Left ventricle myocardium superior (tissue), 1 donor: ENCODE measurements around the gene LRRN4CL. TPM values are rescaled to one million over a fixed set of nuclear protein-coding genes. Genes with fewer than 3 reads are reported as not detected.
"Not testable (repeated sequence)": the region's sequence is repeated elsewhere in the genome, so short reads cannot be mapped to it uniquely, and the experiment has no call there.

Experiments
- ATAC-seq: fragments of 200-7000 bp; cut with Tn5 transposase; one replicate; pipeline ENCODE4 v1.9.1; 2020; ENCODE audit warnings: mild to moderate bottlenecking, moderate library complexity
- DNase-seq: peaks from one replicate; pipeline ENCODE4 v3.0.0-alpha.2; 2020
- intact Hi-C: fragments of 100-400 bp; cut with micrococcal nuclease; formaldehyde crosslinking; loops from one replicate; pipeline ENCODE4 v1.11.0; 2022
- total RNA-seq: library from RNA; stranded (reverse); fragmentation: NEBNext Ultra II Directional; extraction: Animal tissue kit (Norgen Biotek cat#: 25700); gene quantifications from one replicate; pipeline ENCODE4 v1.2.1, GENCODE V29; 2021
- donor health status: DM: no; HTN: yes; CAD: no; lungs with severe emphysema.

LRRN4CL gene
- total RNA-seq, 1 donor from 2014 or later = 3.4 TPM

- no peak for DNase-seq
- no peak for ATAC-seq
- intact Hi-C loops = no loop called here
Measured at GRCh38 chr11:62652161-62653006, 36.9 kb downstream of the LRRN4CL start.

DNA sequence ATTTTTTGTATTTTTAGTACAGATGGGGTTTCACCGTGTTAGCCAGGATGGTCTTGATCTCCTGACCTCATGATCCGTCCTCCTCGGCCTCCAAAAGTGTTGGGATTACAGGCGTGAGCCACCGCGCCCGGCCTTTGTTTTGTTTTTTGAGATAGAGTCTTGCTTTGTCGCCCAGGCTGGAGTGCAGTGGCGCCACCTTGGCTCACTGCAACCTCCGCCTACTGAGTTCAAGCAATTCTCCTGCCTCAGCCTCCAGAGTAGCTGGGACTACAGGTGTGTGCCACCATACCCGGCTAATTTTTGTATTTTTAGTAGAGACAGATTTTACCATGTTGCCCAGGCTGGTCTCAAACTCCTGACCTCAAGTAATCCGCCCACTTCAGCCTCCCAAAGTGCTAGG is 39.0 kb downstream of the LRRN4CL start:
- DNase-seq, ATAC-seq, intact Hi-C loops: not testable (repeated sequence)

DNA sequence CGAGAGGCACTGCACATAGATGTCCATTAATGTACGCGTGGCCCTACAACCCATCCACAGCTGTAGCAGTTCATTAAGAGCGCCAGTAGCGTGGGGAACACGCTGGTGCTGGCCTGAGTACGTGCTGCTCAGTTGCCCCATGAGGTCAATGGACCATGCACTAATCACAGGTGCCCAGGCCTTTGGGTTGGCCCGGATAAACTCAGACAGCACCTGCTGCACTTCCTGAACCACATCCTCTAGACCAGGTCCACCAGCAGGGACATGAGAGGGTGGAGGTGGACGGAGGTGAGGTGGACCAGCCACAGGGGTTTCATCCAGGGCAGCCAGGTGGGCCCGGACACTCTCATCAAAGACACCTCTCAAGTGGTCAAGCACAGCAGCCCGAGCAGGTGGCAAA is 39.8 kb downstream of the LRRN4CL start:
- DNase-seq = no peak
- no peak for ATAC-seq
- intact Hi-C loops = no loop called here

- intact Hi-C loops = no loop called here
- DNase-seq (no peak), ATAC-seq (no peak)
Measured at GRCh38 chr11:62648967-62649364, 40.4 kb downstream of the LRRN4CL start.

DNA sequence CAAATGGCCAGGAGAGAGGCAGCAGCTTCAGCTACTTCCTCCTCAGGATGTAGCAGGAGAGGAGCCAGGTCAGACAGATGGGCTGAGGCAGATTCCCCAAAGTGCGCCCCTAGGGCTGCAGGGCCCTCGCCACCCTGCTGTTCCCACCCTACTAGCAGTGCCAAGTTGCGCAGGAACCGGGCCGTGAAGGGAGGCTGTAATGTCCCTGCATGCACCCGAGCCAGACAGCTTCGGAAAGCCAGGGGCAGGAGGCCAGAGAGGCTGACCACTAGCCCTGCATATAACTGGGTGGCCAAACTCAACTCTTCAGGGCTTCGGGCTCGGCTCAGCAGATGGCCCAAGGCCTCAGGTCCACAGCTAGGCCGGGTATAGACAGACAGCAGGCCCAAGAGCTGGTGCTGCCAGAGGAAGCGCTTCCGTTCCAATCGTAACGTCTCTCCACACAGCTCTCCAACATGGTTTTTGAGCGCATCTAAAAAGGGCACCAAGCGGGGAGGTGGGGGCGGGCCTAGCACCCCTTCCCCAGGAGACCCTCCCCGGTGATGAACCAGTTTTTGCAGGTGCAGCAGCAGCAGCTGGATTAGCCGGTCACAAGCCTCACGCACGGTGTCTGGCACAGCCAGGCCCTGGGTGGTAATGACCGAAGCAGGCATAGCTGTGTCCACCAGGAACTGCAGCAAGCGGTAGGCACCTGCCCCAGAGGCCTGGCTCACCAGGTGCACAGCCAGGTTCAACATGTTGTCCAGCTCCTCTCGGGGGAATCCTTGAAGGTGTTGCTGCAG is 41.0 kb downstream of the LRRN4CL start:
- no peak for DNase-seq
- no peak for ATAC-seq
- intact Hi-C loops = no loop called here

- DNase-seq (no peak), ATAC-seq (no peak)
- intact Hi-C loops = no loop called here
Measured at GRCh38 chr11:62647609-62648005, 41.7 kb downstream of the LRRN4CL start.

DNA sequence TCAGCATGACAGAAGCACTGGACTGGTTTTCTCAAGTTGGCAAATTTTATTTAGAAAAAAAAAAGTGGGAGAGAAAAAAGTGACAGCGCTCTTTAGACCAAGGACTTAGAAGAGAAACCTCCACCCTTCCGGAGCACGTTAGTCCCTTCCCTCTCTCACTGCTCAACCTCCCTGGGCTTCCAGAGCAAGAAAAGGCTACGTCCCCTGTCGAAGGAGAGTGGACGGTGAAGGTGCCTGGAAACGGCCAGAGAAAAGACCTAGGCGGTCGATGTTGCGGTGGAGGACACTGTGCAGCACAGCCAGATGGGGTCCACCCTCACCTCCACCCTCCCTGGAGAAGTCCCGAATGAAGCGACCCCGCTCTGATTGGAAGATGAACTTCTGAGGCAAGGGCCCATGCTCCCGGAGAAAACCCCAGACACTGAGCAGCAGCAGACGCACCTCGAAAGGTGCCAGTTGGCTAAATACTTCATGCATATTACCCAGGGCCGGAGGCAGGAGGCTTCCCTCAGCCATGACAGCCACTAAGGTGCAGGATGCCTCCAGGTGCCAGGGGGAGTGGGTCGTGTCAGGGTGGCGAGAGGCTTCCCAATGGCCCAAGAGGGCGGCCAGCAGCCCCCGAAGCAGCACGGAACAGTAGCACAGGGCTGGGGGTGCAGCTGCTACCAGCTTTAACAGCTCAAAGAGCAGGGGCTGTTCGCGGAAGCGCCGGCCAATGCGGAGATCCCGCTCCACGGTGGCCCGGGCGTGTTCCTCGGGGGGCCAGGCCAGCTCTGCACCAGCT is 42.3 kb downstream of the LRRN4CL start:
- DNase-seq = peak; percentile 36
- ATAC-seq = peak; percentile 1
- intact Hi-C loops = no loop called here

GRCh38 chr11:62645946-62646824 is 43.1 kb downstream of the LRRN4CL start, which contains the start of gene GANAB:
TSS of gene GANAB (minus strand) at chr11:62646613. CDS start at chr11:62646599, 14 bp downstream.
- peak; percentile 99 for DNase-seq
- intact Hi-C loops = no loop called here
- peak; percentile 98 for ATAC-seq

GRCh38 chr11:62645671-62645945 is 43.7 kb downstream of the LRRN4CL start:
- no peak for DNase-seq
- intact Hi-C loops = no loop called here
- no peak for ATAC-seq

DNA sequence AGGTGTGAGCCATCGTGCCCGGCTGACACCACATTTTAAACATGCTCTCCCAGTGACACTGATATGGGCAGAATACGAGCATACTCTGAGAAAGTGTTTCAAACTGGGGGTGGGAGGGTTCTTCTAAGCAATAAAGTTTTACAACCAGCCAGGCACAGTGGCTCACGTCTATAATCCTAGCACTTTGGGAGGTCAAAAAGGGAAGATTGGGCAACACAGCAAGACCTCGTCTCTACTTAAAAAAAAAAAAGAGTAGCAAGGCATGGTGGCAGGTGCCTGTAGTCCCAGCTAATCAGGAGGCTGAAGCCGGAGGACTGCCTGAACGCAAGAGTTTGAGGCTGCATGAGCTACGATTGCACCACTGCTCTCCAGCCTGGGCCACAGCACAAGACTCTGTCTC is 45.1 kb downstream of the LRRN4CL start:
- ATAC-seq (no peak), DNase-seq (no peak)
- intact Hi-C loops = no loop called here

Other genes starting within 250 kb of the LRRN4CL start
- 354 TPM for gene AHNAK, start 142.7 kb downstream of the LRRN4CL start, total RNA-seq
- 804 TPM for gene EEF1G, start 115.6 kb downstream of the LRRN4CL start, total RNA-seq
- 12.3 TPM for gene TUT1, start 98.0 kb downstream of the LRRN4CL start, total RNA-seq
- 33.1 TPM for gene MTA2, start 87.7 kb downstream of the LRRN4CL start, total RNA-seq
- 12.9 TPM for gene EML3, start 76.8 kb downstream of the LRRN4CL start, total RNA-seq
- 1.7 TPM for gene ROM1, start 76.3 kb downstream of the LRRN4CL start, total RNA-seq
- gene B3GAT3, start 67.5 kb downstream of the LRRN4CL start, total RNA-seq = 12.1 TPM
- gene GANAB, start 42.9 kb downstream of the LRRN4CL start, total RNA-seq = 106 TPM
- 12.0 TPM for gene INTS5, start 36.2 kb downstream of the LRRN4CL start, total RNA-seq
- 27.1 TPM for gene C11orf98, start 24.3 kb downstream of the LRRN4CL start, total RNA-seq
- 3.1 TPM for gene CSKMT, start 24.2 kb downstream of the LRRN4CL start, total RNA-seq
- 7.7 TPM for gene UQCC3, start 17.9 kb downstream of the LRRN4CL start, total RNA-seq
- gene LBHD1, start 17.3 kb downstream of the LRRN4CL start, total RNA-seq = 1.7 TPM
- 88.6 TPM for gene UBXN1, start 10.5 kb downstream of the LRRN4CL start, total RNA-seq
- 15.2 TPM for gene BSCL2, start 17.9 kb upstream of the LRRN4CL start, total RNA-seq
- gene GNG3, start 18.1 kb upstream of the LRRN4CL start, total RNA-seq = not detected
- gene HNRNPUL2, start 37.9 kb upstream of the LRRN4CL start, total RNA-seq = 35.8 TPM
- 15.1 TPM for gene TTC9C, start 39.0 kb upstream of the LRRN4CL start, total RNA-seq
- gene ZBTB3, start 64.6 kb upstream of the LRRN4CL start, total RNA-seq = 10.1 TPM
- gene POLR2G, start 72.0 kb upstream of the LRRN4CL start, total RNA-seq = 43.5 TPM
- 8.8 TPM for gene TAF6L, start 81.9 kb upstream of the LRRN4CL start, total RNA-seq
- gene TMEM179B, start 97.9 kb upstream of the LRRN4CL start, total RNA-seq = 16.9 TPM
- 21.7 TPM for gene TMEM223, start 102.5 kb upstream of the LRRN4CL start, total RNA-seq
- 49.6 TPM for gene NXF1, start 115.9 kb upstream of the LRRN4CL start, total RNA-seq
- 19.5 TPM for gene STX5, start 142.5 kb upstream of the LRRN4CL start, total RNA-seq
- gene TEX54, start 143.3 kb upstream of the LRRN4CL start, total RNA-seq = not detected
- 25.8 TPM for gene WDR74, start 150.1 kb upstream of the LRRN4CL start, total RNA-seq
- 36.4 TPM for gene SLC3A2, start 191.4 kb upstream of the LRRN4CL start, total RNA-seq
- gene CHRM1, start 231.8 kb upstream of the LRRN4CL start, total RNA-seq = 0.07 TPM